HG03432 (cell line): ENCODE measurements around the gene C19orf25.

Experiments used
- ATAC-seq: cut with Tn5 transposase; IDR thresholded peaks from one replicate; pipeline ENCODE4 v1.9.1; 2021; ENCODE audit warnings: mild to moderate bottlenecking, moderate library complexity; ENCODE audit not compliant: unreplicated experiment

C19orf25 gene

GRCh38 chr19:1434040-1434366 lies 45.0 kb downstream of the C19orf25 start:
- ATAC-seq, result no peak

DNA sequence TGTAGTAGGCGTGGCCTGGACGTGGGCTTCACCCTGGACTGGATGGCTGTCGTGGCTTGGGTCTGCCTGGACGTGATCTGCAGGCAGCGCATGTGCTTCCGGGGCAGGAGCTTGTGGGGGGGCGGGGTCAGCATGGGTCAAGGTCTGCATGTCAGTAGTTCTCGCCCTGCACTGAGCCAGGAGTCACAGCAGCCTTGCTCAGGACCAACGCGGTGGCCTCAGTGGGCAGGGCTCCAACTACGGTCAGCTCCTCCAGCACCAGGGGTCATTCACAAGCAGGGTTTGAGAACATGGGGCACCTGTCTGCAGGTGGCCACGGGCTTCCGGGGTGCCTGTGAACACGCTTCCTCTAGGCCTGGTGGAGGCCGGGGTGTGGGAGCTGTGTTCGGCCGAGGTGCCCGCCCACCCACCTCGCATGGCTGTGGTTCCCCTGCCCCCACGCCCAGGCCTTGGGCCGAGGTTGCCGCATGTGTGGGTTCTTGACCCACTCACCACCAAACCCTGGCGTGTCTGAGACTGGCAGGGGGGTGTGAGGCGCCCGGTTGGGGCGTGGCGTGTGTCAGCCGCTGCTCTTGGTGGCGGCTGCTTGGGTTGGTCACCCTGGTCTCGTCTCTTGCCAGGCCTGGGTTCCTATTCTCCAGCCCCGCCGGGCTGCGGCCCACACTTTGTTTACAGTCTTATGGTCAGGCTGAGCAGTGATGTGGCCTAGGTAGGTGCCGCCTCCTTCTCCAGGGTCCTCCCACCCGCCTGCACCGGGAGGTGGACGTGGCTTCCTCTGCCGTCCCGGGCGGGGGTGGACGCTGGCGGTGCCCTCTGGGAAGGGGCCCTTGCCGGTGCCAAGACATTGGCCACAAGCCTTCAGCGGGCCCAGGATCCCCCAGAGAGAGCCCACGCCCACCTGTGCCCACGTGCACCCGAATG lies 45.6 kb downstream of the C19orf25 start:
- no peak for ATAC-seq

GRCh38 chr19:1432507-1432887 lies 46.5 kb downstream of the C19orf25 start:
- ATAC-seq, result no peak

DNA sequence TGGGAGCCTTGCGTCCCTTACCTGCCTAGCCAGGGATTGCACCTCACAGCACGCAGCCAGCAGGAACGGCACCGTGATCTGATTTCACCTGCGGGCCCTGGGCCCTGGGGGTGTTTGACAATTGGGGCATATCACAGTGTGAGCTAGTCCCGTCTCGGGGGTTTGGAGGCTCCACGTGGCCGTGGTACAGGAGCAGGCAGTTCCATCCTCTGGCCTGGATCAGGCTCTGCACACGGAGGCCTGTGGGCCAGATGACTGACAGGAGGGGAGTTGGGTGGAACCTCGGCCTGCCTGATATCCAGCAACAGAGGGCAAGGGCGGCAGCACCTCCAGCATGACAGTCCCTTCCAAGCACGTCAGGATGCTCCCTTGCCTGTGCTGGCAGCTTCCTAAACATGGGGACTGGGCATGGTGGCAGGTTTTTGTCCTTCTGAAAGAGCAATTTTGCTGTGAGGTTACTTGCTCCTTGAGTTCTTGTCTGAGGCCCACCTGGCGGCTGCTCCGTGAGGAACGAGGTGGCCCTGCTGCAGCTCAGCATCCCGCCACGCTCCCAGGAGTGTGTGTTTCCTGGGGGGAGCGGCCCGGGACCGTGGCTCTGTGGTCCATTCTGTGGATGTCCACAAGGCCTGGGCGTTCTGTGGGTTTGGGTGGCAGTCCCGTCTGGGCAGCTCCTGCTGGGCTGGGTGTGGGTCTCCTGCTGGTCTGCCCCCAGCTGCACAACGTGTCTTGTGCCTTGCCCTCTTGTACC lies 47.1 kb downstream of the C19orf25 start:
- no peak for ATAC-seq

GRCh38 chr19:1430246-1430645 lies 48.8 kb downstream of the C19orf25 start:
- ATAC-seq, result no peak

GRCh38 chr19:1429750-1430149 lies 49.3 kb downstream of the C19orf25 start:
- no peak for ATAC-seq

GRCh38 chr19:1428738-1429391 lies 50.1 kb downstream of the C19orf25 start:
- no peak for ATAC-seq

DNA sequence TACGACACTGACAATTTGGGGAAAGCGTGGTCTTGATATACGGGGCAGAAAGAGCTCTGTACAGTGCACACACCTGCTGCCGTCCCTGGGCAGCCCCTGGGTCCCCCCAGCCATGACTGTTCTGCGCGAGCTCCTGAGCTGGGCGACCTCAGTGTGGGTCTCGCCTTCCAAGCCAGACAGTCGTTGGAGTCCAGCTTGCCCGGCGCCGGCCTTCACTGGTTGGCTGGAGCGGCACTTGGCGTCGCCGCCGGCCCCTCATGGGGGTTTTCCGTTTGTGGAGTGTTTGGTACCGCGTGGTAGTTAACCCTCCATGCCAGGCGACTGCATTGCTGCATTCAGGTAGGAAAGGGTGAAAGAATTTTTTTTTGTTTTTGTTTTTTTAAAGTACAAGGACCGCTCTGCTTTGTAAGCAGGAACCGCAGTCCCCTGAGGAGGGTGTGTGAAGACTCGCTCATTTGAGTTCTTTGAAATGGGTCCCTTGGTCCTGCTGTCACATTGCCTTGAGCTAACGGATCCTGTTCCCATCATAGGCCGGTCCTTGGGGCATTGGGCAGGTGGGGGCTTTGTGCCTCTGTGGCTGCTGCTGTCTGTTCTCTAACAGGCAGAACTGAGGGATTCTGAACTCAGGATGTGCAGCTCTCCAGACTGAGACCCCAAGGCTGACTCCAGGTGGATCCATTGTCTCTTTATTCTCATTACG lies 51.6 kb downstream of the C19orf25 start:
- ATAC-seq, result no peak

DNA sequence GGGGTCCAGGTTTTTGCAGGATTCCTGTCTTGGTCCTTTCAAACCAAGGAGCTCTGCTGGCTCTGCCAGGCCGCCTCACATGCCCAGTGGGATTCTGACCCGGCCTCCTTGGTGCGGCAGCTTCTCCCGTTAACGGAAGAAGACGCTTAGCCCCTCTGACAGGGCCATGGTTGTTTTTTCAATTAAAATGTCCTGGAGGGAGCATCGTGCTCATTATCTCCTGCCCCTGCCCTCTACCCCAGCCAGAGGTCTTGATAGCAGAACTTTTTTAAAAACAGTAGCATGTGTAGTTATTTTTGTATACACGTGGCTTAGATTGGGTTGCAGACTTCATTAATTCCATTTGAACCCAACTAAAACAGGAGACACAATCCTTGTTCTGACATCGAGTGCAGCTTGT lies 52.3 kb downstream of the C19orf25 start:
- no peak for ATAC-seq

DNA sequence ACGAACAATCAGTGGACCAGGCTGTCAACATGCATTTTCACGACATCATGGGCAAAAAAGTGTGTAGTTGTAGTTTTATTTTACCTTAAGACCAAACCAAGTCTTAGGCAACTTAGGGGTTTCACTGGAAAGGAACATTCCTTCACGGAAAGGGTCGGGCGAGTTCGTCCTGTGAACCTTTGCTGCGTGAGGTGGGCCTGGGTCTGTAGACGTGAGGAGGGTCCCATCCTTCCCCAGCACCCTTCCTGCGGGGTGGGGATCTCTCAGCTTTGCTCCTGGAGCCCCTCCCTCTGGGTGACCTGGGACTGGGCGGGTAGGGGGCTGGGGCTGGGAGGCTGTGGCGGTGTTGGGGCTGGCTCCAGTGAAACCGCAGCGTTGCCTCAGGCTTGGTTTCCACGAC lies 53.1 kb downstream of the C19orf25 start:
- no peak for ATAC-seq

DNA sequence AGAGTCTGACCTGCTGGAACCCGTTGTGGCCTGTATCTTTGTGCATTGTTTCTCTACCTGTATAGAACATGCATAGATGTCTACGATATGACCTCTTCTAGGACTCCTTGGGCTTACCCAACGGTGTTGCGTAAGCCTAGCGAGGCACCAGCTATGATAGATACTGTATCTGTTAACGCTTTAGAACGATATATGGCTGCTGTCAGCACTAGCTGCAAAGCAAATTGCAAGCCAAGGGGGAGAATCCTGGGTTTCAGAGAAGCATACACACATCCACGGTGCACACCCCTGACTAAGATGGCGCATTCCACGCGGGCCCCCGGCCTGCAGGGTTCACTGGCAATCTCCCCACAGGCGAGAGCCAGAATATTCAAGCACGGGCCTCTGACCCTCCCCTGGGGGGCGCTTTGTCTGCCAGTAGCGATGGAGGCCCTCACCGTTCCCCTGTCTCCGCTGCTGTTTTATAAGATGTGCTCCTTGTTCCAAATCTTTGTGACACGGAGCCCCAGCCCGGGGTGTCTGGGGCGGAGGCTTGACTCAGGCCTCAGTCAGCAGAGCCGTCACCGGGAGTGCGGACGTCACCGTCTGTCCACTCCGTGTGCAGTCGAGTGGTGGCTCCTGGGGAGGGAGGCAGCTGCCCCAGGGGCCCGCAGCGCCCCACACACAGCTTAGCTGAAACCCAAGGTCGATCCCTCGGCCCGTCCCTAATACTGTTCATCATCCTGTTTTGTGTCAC lies 53.7 kb downstream of the C19orf25 start:
- no peak for ATAC-seq

GRCh38 chr19:1424192-1424955 lies 54.6 kb downstream of the C19orf25 start:
- no peak for ATAC-seq

- no peak for ATAC-seq
These were observed 55.4 kb downstream of the C19orf25 start for GRCh38 chr19:1423436-1424191.
